Keratinocyte (primary cell): ENCODE data around the gene MUC5B. TPM values are rescaled to one million over a fixed set of nuclear protein-coding genes. Genes with fewer than 3 reads are reported as not detected.

Experiments
- DNase-seq: peaks from one replicate; pipeline ENCODE4 v3.0.0-alpha.2; 2011; ENCODE audit warnings: low read depth, missing footprints, low spot score
- FAIRE-seq: peaks from 2 replicates; lab custom pipeline; 2011; peaks lifted over from hg19 to GRCh38; lab: Jason Lieb, UNC
- H2AFZ ChIP-seq: 2 replicates; pipeline ENCODE4 v1.6.0; 2012; ENCODE audit warnings: low read length, control low read depth, inconsistent platforms; ENCODE audit not compliant: control insufficient read depth
- H3K27ac ChIP-seq: 2 replicates; pipeline ENCODE4 v1.5.1; 2011; ENCODE audit warnings: low read length; ENCODE audit not compliant: control insufficient read depth, insufficient read depth
- H3K27me3 ChIP-seq: 3 replicates; pipeline ENCODE4 v1.6.0; 2011; ENCODE audit warnings: low read length; ENCODE audit not compliant: control insufficient read depth, insufficient read depth; ENCODE audit errors: extremely low read depth
- H3K36me3 ChIP-seq, 2 experiments: 2 replicates in 1 of 2; 3 replicates in 1 of 2; pipeline ENCODE4 v1.5.1; 2011; ENCODE audit warnings: low read length in 2 of 2, mild to moderate bottlenecking in 1 of 2; ENCODE audit not compliant: control insufficient read depth in 2 of 2, insufficient read depth in 2 of 2; ENCODE audit errors: extremely low read depth in 1 of 2
- H3K4me1 ChIP-seq: 3 replicates; pipeline ENCODE4 v1.5.1; 2011; ENCODE audit warnings: low read length; ENCODE audit not compliant: control insufficient read depth, insufficient read depth; ENCODE audit errors: extremely low read depth
- H3K4me2 ChIP-seq: 3 replicates; pipeline ENCODE4 v1.6.0; 2011; ENCODE audit warnings: low read depth, low read length; ENCODE audit not compliant: control insufficient read depth, insufficient read depth; ENCODE audit errors: extremely low read depth
- H3K4me3 ChIP-seq, 3 experiments: fragments of 200-600 bp in 1 of 3; sonication (generic) in 1 of 3; 2 replicates in 2 of 3; 3 replicates in 1 of 3; pipeline ENCODE4 v1.5.1; 2011 to 2016; ENCODE audit warnings: low read length in 3 of 3, mild to moderate bottlenecking in 3 of 3, control low read depth in 2 of 3, inconsistent platforms in 1 of 3, low read depth in 1 of 3, mixed read lengths in 1 of 3, mixed run types in 1 of 3, moderate library complexity in 1 of 3; ENCODE audit not compliant: control insufficient read depth in 2 of 3, insufficient read depth in 2 of 3; ENCODE audit errors: extremely low read depth in 1 of 3
- H3K79me2 ChIP-seq: 2 replicates; pipeline ENCODE4 v1.6.0; 2012; ENCODE audit warnings: low read length; ENCODE audit not compliant: control insufficient read depth, insufficient read depth
- H3K9ac ChIP-seq: 3 replicates; pipeline ENCODE4 v1.6.0; 2011; ENCODE audit warnings: low read length; ENCODE audit not compliant: control insufficient read depth, insufficient read depth; ENCODE audit errors: extremely low read depth
- H3K9me1 ChIP-seq: 3 replicates; pipeline ENCODE4 v1.6.0; 2011; ENCODE audit warnings: low read length; ENCODE audit not compliant: control insufficient read depth, insufficient read depth; ENCODE audit errors: extremely low read depth
- H3K9me3 ChIP-seq: 2 replicates; pipeline ENCODE4 v1.5.1; 2012; ENCODE audit warnings: low read depth, low read length; ENCODE audit not compliant: control insufficient read depth
- H4K20me1 ChIP-seq: 3 replicates; pipeline ENCODE4 v1.6.0; 2011; ENCODE audit warnings: low read length; ENCODE audit not compliant: control insufficient read depth, insufficient read depth; ENCODE audit errors: extremely low read depth
- CTCF ChIP-seq, 3 experiments: IDR thresholded peaks in 1 of 3; conservative IDR thresholded peaks in 1 of 3; optimal IDR thresholded peaks in 1 of 3; 2 replicates in 2 of 3; 3 replicates in 1 of 3; pipeline versions ENCODE3 to v1.5.1; 2011; ENCODE audit warnings: low read length in 3 of 3, mild to moderate bottlenecking in 3 of 3, moderate library complexity in 2 of 3, control low read depth in 1 of 3, inconsistent platforms in 1 of 3; ENCODE audit not compliant: insufficient read depth in 2 of 3; ENCODE audit errors: extremely low read depth in 1 of 3
- EZH2 ChIP-seq: IDR thresholded peaks from one replicate; pipeline ENCODE4 v1.6.1; 2012; ENCODE audit warnings: inconsistent platforms, mild to moderate bottlenecking, low read length, moderate library complexity
- dilution Hi-C: fragments of 300-500 bp; cut with MboI; formaldehyde crosslinking; loops from one replicate; pipeline ENCODE4 v1.7.0; 2020; ENCODE audit warnings: low sequenced_read_pairs; ENCODE audit not compliant: extremely low pct_ligation_motif_present
- polyA plus RNA-seq, 5 experiments: library from polyadenylated mRNA; depleted of rRNA in 3 of 5; stranded (reverse) in 3 of 5; stranded (forward) in 1 of 5; unstranded in 1 of 5; fragments of >200 nt; gene quantifications; 1 replicate in 1 of 5; 2 replicates in 3 of 5; 3 replicates in 1 of 5; pipeline versions ENCODE4 v1.2.1 to v1.2.3, GENCODE V29; 2011 to 2012; ENCODE audit warnings: missing spikeins in 2 of 5, low read depth in 1 of 5, low replicate concordance in 1 of 5

Gene MUC5B
- polyA plus RNA-seq, 1 donor (not counting 4 experiments of a cell fraction or from before 2014, with no cell fraction given) = not detected

DNA sequence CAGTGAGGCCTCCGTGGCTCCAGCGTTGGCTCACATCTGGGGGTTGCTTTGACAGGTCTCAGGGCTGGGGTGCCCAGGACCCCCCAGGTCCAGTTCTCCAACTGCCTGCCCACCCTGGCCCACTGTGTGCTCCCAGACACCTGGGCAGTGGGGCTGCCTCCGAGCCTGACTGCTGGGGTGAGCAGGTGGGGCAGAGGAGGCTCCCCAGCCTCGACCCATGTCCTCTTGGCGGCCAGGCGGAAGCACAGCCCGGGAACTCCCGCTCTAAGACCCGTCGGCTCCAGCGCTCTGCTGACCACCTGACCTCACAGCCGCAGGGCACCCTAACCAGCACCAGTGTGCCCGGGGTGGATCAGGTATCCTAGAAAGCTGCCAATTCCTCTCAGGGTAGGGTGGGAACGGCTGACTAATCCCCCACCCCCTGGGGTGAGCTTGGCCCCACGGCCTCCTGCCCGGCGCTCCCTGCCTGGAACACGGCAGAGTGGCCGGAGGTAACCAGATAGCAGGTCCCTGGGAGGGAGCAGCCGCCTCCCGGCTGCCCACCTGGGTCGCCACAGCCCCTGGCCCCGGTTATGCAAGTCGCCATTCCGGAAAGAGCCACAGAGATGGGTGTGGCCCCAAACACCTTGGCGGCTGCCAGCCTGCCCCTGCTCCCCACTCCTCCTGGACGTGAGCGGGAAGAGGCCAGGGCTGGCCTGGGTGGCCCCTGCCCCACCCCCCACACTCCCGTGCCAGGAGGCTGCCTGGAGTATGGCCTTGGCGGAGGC is 19.2 kb upstream of the MUC5B start:
- H3K9me1 ChIP-seq = no peaks in the 10 kb centered on the region
- no peaks in the 10 kb centered on the region for H3K4me1 ChIP-seq
- TF ChIP-seq EZH2 (no peak), CTCF (optimal IDR thresholded peaks at IDR 0.05 in 1 of 3, IDR thresholded peaks at IDR 0.05 in 1 of 3, conservative IDR thresholded peaks at IDR 0.05 in 1 of 3; ENCODE audit: extremely low read depth in 1 of 3, insufficient read depth in 2 of 3, low read length in 3 of 3) (no peak)
- no peaks in the 10 kb centered on the region for H3K79me2 ChIP-seq
- H3K27ac ChIP-seq = no peak overlapping the region
- H2AFZ ChIP-seq = no peak overlapping the region
- dilution Hi-C loops = no loop called here
- H3K9me3 ChIP-seq = no peaks in the 10 kb centered on the region
- no peak overlapping the region for H3K9ac ChIP-seq
- H3K4me2 ChIP-seq = no peak overlapping the region
- DNase-seq (no peak), FAIRE-seq (no peak)
- H3K27me3 ChIP-seq = peaks cover 26% of the 10 kb centered on the region
- no peaks in the 10 kb centered on the region for H3K36me3 ChIP-seq
- H4K20me1 ChIP-seq = no peaks in the 10 kb centered on the region
- H3K4me3 ChIP-seq = no peak overlapping the region

- no peak overlapping the region for H3K4me2 ChIP-seq
- H3K9me1 ChIP-seq = no peaks in the 10 kb centered on the region
- peaks cover 18% of the 10 kb centered on the region for H3K27me3 ChIP-seq
- H3K27ac ChIP-seq = no peak overlapping the region
- H3K36me3 ChIP-seq = no peaks in the 10 kb centered on the region
- FAIRE-seq = no peak
- dilution Hi-C loops = no loop called here
- H3K9me3 ChIP-seq = no peaks in the 10 kb centered on the region
- no peaks in the 10 kb centered on the region for H4K20me1 ChIP-seq
- H3K9ac ChIP-seq = no peak overlapping the region
- H2AFZ ChIP-seq = no peak overlapping the region
- H3K4me1 ChIP-seq = no peaks in the 10 kb centered on the region
- H3K4me3 ChIP-seq = no peak overlapping the region
- H3K79me2 ChIP-seq = no peaks in the 10 kb centered on the region
- TF ChIP-seq CTCF (optimal IDR thresholded peaks at IDR 0.05 in 1 of 3, IDR thresholded peaks at IDR 0.05 in 1 of 3, conservative IDR thresholded peaks at IDR 0.05 in 1 of 3; ENCODE audit: extremely low read depth in 1 of 3, insufficient read depth in 2 of 3, low read length in 3 of 3) (no peak), EZH2 (no peak)
- no peak for DNase-seq
These were observed 18.3 kb upstream of the MUC5B start for GRCh38 chr11:1204381-1205101.
